HPDE6-E6E7 (cell line): ENCODE results near the gene GRAPL.
"Not testable (repeated sequence)": the region's sequence is repeated elsewhere in the genome, so short reads cannot be mapped to it uniquely, and the experiment has no call there.

ENCODE experiments used
- DNase-seq: peaks from one replicate; pipeline ENCODE4 v3.0.0; 2011; ENCODE audit warnings: missing footprints; ENCODE audit errors: extremely low spot score

Gene GRAPL

GRCh38 chr17:19127148-19127980, at the start of gene GRAPL:
Gene GRAPL (plus strand): TSS chr17:19127589. CDS start chr17:19127620, 31 bp downstream.
- not testable (repeated sequence) for DNase-seq

GRCh38 chr17:19088804-19089685, 38.3 kb upstream of the GRAPL start:
- not testable (repeated sequence) for DNase-seq

- DNase-seq = not testable (repeated sequence)
Observed at GRCh38 chr17:19090058-19090772, 37.2 kb upstream of the GRAPL start.

- not testable (repeated sequence) for DNase-seq
Observed at GRCh38 chr17:19092737-19093683, 34.4 kb upstream of the GRAPL start.

GRCh38 chr17:19093684-19094438, 33.5 kb upstream of the GRAPL start:
- DNase-seq = not testable (repeated sequence)

- not testable (repeated sequence) for DNase-seq
Observed at GRCh38 chr17:19108517-19108916, 18.9 kb upstream of the GRAPL start.

GRCh38 chr17:19110189-19111097, 16.9 kb upstream of the GRAPL start:
- DNase-seq = not testable (repeated sequence)

- DNase-seq = not testable (repeated sequence)
Observed at GRCh38 chr17:19111111-19111711, 16.2 kb upstream of the GRAPL start.

GRCh38 chr17:19111801-19112458, 15.5 kb upstream of the GRAPL start:
- DNase-seq = not testable (repeated sequence)

- not testable (repeated sequence) for DNase-seq
Observed at GRCh38 chr17:19112459-19112826, 14.9 kb upstream of the GRAPL start.

- not testable (repeated sequence) for DNase-seq
Observed at GRCh38 chr17:19118695-19119094, 8.7 kb upstream of the GRAPL start.

- DNase-seq = not testable (repeated sequence)
Observed at GRCh38 chr17:19125289-19125688, 2.1 kb upstream of the GRAPL start.

GRCh38 chr17:19129500-19129899, 2.1 kb downstream of the GRAPL start:
- DNase-seq = not testable (repeated sequence)

GRCh38 chr17:19131108-19131507, 3.7 kb downstream of the GRAPL start:
- DNase-seq = not testable (repeated sequence)

- not testable (repeated sequence) for DNase-seq
Observed at GRCh38 chr17:19131772-19132171, 4.4 kb downstream of the GRAPL start.

GRCh38 chr17:19133793-19134192, 6.4 kb downstream of the GRAPL start:
- DNase-seq = not testable (repeated sequence)

GRCh38 chr17:19135391-19135790, 8.0 kb downstream of the GRAPL start:
- not testable (repeated sequence) for DNase-seq

GRCh38 chr17:19136138-19136537, 8.7 kb downstream of the GRAPL start:
- not testable (repeated sequence) for DNase-seq
